Ectodermal cell (in vitro differentiated cells): ENCODE measurements around the gene VSIG1.

Experiments used
- H3K27ac ChIP-seq: 2 replicates; pipeline ENCODE4 v1.7.0; 2013; ENCODE audit warnings: mild to moderate bottlenecking, low read depth, low read length; ENCODE audit not compliant: insufficient read depth, poor library complexity, severe bottlenecking
- H3K27me3 ChIP-seq: 2 replicates; pipeline ENCODE4 v1.7.0; 2013; ENCODE audit warnings: mild to moderate bottlenecking, low read length; ENCODE audit not compliant: insufficient read depth, control insufficient read depth, poor library complexity, severe bottlenecking
- H3K36me3 ChIP-seq: one replicate; pipeline ENCODE4 v1.7.0; 2013; ENCODE audit warnings: low read length; ENCODE audit not compliant: control insufficient read depth, insufficient read depth
- H3K4me1 ChIP-seq: one replicate; pipeline ENCODE4 v1.7.0; 2013; ENCODE audit warnings: low read length; ENCODE audit not compliant: control insufficient read depth, insufficient read depth
- H3K4me3 ChIP-seq: 2 replicates; pipeline ENCODE4 v1.7.0; 2013; ENCODE audit warnings: low read depth, low read length, control low read depth; ENCODE audit not compliant: insufficient read depth
- H3K9me3 ChIP-seq: 2 replicates; pipeline ENCODE4 v1.7.0; 2013; ENCODE audit warnings: mild to moderate bottlenecking, low read length, moderate library complexity; ENCODE audit not compliant: control insufficient read depth
- WGBS, 2 experiments: methylation state at CpG; one replicate each; pipeline ENCODE4 v1.1.7; 2013; ENCODE audit warnings: missing lambda C conversion rate in 2 of 2; 5-methylcytosine and 5-hydroxymethylcytosine counted together

The VSIG1 gene

GRCh38 chrX:108091264-108091877 is 46.5 kb downstream of the VSIG1 start, which contains the start of the genes ATG4A and PSMD10:
Gene ATG4A (plus strand): TSS chrX:108091778. CDS start chrX:108091827, 49 bp downstream.
Gene PSMD10 (minus strand): TSS chrX:108091542. CDS start chrX:108091520, 22 bp downstream.
- no peaks in the 10 kb centered on the region for H3K9me3 ChIP-seq
- 0% methylated on average over 46 to 47 of the region's 47 CpGs for WGBS, 2 experiments
- peak within 1 kb of the TSS; percentile 72 for H3K27ac ChIP-seq
- H3K27me3 ChIP-seq, result no peaks in the 10 kb centered on the region
- H3K36me3 ChIP-seq, result peaks cover 9% of the 10 kb centered on the region
- no peaks in the 10 kb centered on the region for H3K4me1 ChIP-seq
- H3K4me3 ChIP-seq, result peak within 1 kb of the TSS; percentile 59

GRCh38 chrX:108091878-108092291 is 47.0 kb downstream of the VSIG1 start:
- WGBS, 2 experiments, result 5 to 6% methylated on average over 14 to 15 of the region's 15 CpGs

DNA sequence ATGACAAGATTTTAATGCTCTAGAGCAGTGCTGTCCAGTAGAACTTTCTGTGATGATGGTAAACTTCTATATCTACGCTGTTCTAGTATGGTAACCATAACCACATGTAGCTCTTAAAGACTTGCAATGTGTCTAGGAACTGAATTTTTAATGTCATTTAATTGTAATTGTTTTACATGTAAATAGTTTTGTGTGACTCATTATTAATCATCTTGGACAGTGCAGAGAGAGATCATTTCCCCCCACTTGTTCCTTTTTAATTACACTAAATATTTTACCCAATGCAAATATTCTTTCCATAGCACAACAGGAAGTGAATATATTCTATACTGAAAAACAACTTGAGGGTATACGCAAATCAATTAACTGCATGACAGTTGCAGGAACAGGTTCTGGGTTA is 52.5 kb downstream of the VSIG1 start:
- H3K27ac ChIP-seq, result no peak overlapping the region
- H3K4me3 ChIP-seq, result no peak overlapping the region
- H3K4me1 ChIP-seq, result no peaks in the 10 kb centered on the region
- H3K36me3 ChIP-seq, result no peaks in the 10 kb centered on the region
- 100% methylated on average over 2 of the region's 2 CpGs for WGBS, 2 experiments
- no peaks in the 10 kb centered on the region for H3K9me3 ChIP-seq
- H3K27me3 ChIP-seq, result no peaks in the 10 kb centered on the region

More at GRCh38 chrX:108091878-108092291, 47.0 kb downstream of the VSIG1 start:
- Histone ChIP-seq H3K4me1 (no peaks in the 10 kb centered on the region), H3K27ac (no peak overlapping the region), H3K4me3 (peak overlapping the region; percentile 59), H3K27me3 (no peaks in the 10 kb centered on the region), H3K36me3 (peaks cover 7% of the 10 kb centered on the region), H3K9me3 (no peaks in the 10 kb centered on the region)

DNA sequence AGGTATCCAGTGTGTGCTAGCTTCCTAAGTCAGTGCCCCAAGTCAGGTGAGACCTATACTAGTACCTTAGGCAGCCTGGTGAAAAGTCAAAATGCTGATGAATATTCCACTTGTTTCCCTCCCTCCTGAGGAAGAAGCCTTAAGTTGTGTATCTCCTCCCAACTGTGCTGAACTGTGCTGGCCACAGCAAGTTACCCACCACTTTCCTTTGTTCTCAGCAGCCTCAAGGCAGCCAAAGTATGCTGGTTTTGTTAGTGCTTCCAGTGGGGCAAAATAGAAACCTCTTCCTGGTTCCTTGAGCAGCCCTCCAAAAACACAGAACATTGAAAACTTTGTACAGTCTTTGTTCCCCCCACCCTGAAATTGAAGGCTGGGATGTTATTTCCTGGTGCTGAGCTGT is 60.6 kb downstream of the VSIG1 start:
- Histone ChIP-seq H3K27ac (no peak overlapping the region), H3K4me3 (no peak overlapping the region), H3K36me3 (no peaks in the 10 kb centered on the region), H3K9me3 (no peaks in the 10 kb centered on the region), H3K4me1 (no peaks in the 10 kb centered on the region), H3K27me3 (no peaks in the 10 kb centered on the region)

GRCh38 chrX:108114541-108114940 is 69.7 kb downstream of the VSIG1 start:
- H3K4me3 ChIP-seq, result no peak overlapping the region
- no peaks in the 10 kb centered on the region for H3K36me3 ChIP-seq

DNA sequence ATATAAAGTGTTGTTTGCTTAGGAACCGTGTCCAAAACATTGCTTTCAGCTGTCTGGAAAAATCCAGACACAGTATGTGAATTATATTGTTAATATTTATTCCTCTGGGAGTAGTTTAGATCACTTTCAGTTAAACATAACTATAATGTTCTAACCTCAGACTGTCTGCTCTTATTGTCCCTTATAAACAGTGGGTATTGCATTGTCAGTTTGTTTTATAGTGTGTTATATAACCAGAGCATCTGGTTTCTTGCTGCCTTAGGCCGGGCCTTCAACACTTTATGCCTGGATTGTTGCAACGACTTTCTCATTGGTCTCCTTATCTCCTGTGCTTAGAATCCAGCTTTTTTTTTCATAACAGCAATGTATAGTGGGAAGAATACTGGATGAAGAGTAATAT is 73.1 kb downstream of the VSIG1 start:
- WGBS, 2 experiments, result 82% methylated on average over 2 of the region's 3 CpGs; no CpG with 5 or more reads in 1 of the 2 experiments
- H3K27me3 ChIP-seq, result no peaks in the 10 kb centered on the region
- H3K4me1 ChIP-seq, result no peaks in the 10 kb centered on the region
- H3K27ac ChIP-seq, result no peak overlapping the region
- no peaks in the 10 kb centered on the region for H3K36me3 ChIP-seq
- H3K9me3 ChIP-seq, result no peaks in the 10 kb centered on the region
- H3K4me3 ChIP-seq, result no peak overlapping the region

More at GRCh38 chrX:108114541-108114940, 69.7 kb downstream of the VSIG1 start:
- Histone ChIP-seq H3K27me3 (no peaks in the 10 kb centered on the region), H3K27ac (no peak overlapping the region), H3K9me3 (no peaks in the 10 kb centered on the region), H3K4me1 (no peaks in the 10 kb centered on the region)

DNA sequence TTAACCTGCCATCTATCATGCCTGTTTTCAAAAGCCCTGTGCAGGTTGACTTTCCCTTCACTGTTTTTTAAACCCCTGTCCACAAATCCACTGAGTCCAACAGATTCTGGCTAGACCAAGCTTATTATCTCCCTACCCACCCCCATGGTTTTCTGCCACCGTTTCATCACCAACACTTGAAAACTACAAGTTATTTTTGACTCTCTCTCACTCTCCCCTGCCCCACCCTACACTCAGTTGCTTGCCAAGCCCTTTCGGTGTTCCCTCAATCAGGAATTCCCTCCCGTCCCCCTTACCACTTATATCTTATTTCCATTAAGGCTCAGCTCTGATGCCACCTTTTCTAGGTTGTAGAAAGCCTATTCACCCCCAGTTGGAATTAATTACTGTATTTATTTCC is 76.4 kb downstream of the VSIG1 start:
- WGBS, 2 experiments, result 79 to 90% methylated on average over 3 of the region's 3 CpGs
- Histone ChIP-seq H3K27ac (no peak overlapping the region), H3K27me3 (no peaks in the 10 kb centered on the region), H3K9me3 (no peaks in the 10 kb centered on the region), H3K4me1 (no peaks in the 10 kb centered on the region), H3K4me3 (no peak overlapping the region), H3K36me3 (no peaks in the 10 kb centered on the region)

- 83 to 94% methylated on average over 2 of the region's 2 CpGs for WGBS, 2 experiments
- no peaks in the 10 kb centered on the region for H3K4me1 ChIP-seq
- no peaks in the 10 kb centered on the region for H3K9me3 ChIP-seq
- H3K4me3 ChIP-seq, result no peak overlapping the region
- no peaks in the 10 kb centered on the region for H3K27me3 ChIP-seq
- H3K27ac ChIP-seq, result no peak overlapping the region
- H3K36me3 ChIP-seq, result no peaks in the 10 kb centered on the region
Observed at GRCh38 chrX:108122748-108123147, 77.9 kb downstream of the VSIG1 start.

DNA sequence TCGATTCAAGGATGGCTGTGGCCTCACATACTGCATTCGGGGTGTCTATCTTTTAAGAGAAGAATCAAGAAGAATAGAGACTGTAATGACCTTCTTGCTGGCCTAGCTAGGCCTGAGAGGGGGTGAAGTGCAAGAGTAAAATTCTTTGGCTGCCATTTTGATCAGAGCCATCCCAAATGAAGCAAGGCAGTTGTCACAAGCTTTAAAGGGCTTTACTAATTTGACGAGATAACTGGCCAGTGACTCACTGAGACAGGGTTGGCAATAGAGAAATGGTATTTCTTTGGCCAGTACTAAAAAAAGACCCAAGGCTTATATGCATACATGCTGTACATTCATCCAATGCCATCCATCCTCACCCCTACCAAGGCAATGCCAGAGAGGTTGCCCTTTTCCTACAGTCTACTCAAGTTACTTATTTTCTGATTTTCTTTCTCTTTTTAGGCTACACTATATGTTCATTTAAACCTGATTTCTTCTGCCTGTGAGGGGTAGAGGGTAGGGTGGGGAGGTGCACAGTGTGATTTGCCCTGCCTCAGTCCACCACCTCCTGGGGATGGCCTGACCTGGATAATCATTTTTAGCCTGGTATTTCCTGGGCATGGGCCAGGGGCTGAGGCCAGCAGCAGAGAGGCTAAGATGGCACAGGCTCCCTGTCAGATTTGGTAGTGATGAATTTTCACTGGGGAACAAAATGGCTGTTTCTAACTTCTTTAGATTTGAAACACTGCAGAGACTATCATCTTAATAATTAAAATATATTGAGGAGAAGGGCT is 78.9 kb downstream of the VSIG1 start:
- Histone ChIP-seq H3K27ac (no peak overlapping the region), H3K4me1 (no peaks in the 10 kb centered on the region), H3K36me3 (no peaks in the 10 kb centered on the region), H3K4me3 (no peak overlapping the region), H3K27me3 (no peaks in the 10 kb centered on the region), H3K9me3 (no peaks in the 10 kb centered on the region)
- WGBS, 2 experiments, result 94 to 96% methylated on average over 3 of the region's 3 CpGs

DNA sequence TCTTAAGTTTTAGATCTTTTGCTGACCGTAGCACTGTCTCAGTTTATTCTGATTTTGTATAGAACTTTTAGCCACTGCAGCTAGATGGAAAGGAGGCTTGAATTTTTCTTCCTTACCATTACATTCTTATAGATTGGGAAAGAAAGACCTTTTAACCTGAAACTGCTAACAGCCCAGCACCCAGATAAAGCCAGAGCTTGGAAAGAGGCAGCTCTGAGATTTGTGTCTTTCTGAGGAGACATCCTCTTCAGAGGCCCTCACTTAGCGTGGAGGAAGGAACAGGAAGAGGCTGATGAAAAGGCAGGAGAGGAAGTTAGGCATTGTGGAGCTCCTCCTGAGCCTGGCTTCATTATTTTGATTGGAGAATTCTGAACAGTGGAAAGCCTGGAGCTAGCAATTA is 81.8 kb downstream of the VSIG1 start:
- 43 to 50% methylated on average over 1 of the region's 2 CpGs for WGBS, 2 experiments
- Histone ChIP-seq H3K27ac (no peak overlapping the region), H3K4me3 (no peak overlapping the region), H3K9me3 (no peaks in the 10 kb centered on the region), H3K36me3 (no peaks in the 10 kb centered on the region), H3K27me3 (no peaks in the 10 kb centered on the region), H3K4me1 (no peaks in the 10 kb centered on the region)
